Fibroblast of skin of right biceps (primary cell): ENCODE data around the gene ARPC4.

Experiments
- DNase-seq: peaks from one replicate; pipeline ENCODE4 v3.0.0-alpha.2; 2013

Gene ARPC4

GRCh38 chr3:9792405-9793160 is at the start of gene ARPC4, which contains the start of gene TADA3:
ARPC4 (plus strand) TSS chr3:9793082; CDS start chr3:9793122, 40 bp downstream.
TADA3 (minus strand) TSS chr3:9792473; CDS start chr3:9791466, 1,007 bp downstream.
- peak; percentile 98 for DNase-seq

GRCh38 chr3:9743548-9743947 is 49.3 kb upstream of the ARPC4 start:
- no peak for DNase-seq

- DNase-seq = no peak
Measured at GRCh38 chr3:9744162-9744561, 48.7 kb upstream of the ARPC4 start.

GRCh38 chr3:9745521-9745920 is 47.4 kb upstream of the ARPC4 start:
- DNase-seq = no peak

GRCh38 chr3:9746330-9746729 is 46.6 kb upstream of the ARPC4 start:
- peak; percentile 80 for DNase-seq

GRCh38 chr3:9747267-9747666 is 45.6 kb upstream of the ARPC4 start:
- no peak for DNase-seq

GRCh38 chr3:9748031-9748430 is 44.9 kb upstream of the ARPC4 start:
- no peak for DNase-seq

GRCh38 chr3:9749296-9749644 is 43.6 kb upstream of the ARPC4 start:
- DNase-seq = no peak

- DNase-seq = peak; percentile 99
Measured at GRCh38 chr3:9749645-9750555, 43.0 kb upstream of the ARPC4 start, which contains the start of gene OGG1. OGG1 (plus strand) TSS chr3:9749952; CDS start chr3:9750287, 335 bp downstream.

GRCh38 chr3:9750556-9751411 is 42.1 kb upstream of the ARPC4 start:
- DNase-seq = no peak

GRCh38 chr3:9754678-9755077 is 38.2 kb upstream of the ARPC4 start:
- no peak for DNase-seq

- no peak for DNase-seq
Measured at GRCh38 chr3:9757427-9757826, 35.5 kb upstream of the ARPC4 start.

GRCh38 chr3:9760779-9761505 is 31.9 kb upstream of the ARPC4 start:
- no peak for DNase-seq

GRCh38 chr3:9761919-9762318 is 31.0 kb upstream of the ARPC4 start:
- DNase-seq = no peak

GRCh38 chr3:9762871-9763270 is 30.0 kb upstream of the ARPC4 start:
- no peak for DNase-seq

GRCh38 chr3:9765865-9766264 is 27.0 kb upstream of the ARPC4 start:
- DNase-seq = no peak

GRCh38 chr3:9767418-9767817 is 25.5 kb upstream of the ARPC4 start:
- no peak for DNase-seq

GRCh38 chr3:9768141-9768775 is 24.6 kb upstream of the ARPC4 start:
- DNase-seq = no peak

- DNase-seq = no peak
Measured at GRCh38 chr3:9769012-9769411, 23.9 kb upstream of the ARPC4 start.

- peak; percentile 73 for DNase-seq
Measured at GRCh38 chr3:9769426-9770275, 23.2 kb upstream of the ARPC4 start, which contains the start of gene CAMK1. CAMK1 (minus strand) TSS chr3:9769947; CDS start chr3:9767749, 2,198 bp downstream.
